Erythroblast (primary cell): ENCODE data around the gene SORCS1.

ENCODE experiments used
- GATA1 ChIP-seq: IDR thresholded peaks from 2 replicates; pipeline ENCODE4 v1.6.1; 2011; ENCODE audit warnings: low read depth, mild to moderate bottlenecking, control low read depth, low read length, moderate library complexity
- POLR2A ChIP-seq: IDR thresholded peaks from 2 replicates; pipeline ENCODE4 v1.6.1; 2011; ENCODE audit warnings: mild to moderate bottlenecking, low read length

- TF ChIP-seq POLR2A: no peak
- TF ChIP-seq GATA1: no peak
Measured at GRCh38 chr10:106751091-106751490, 413.4 kb downstream of the SORCS1 start.
